IMR-90 (cell line): ENCODE data around the gene ADORA2A.

Source experiments
- POLR2A ChIP-seq: IDR thresholded peaks from 2 replicates; pipeline ENCODE4 v1.6.1; 2012; ENCODE audit warnings: mild to moderate bottlenecking, low read depth, low read length
- USF2 ChIP-seq: fragments of 150-350 bp; IDR thresholded peaks from 2 replicates; pipeline ENCODE4 v1.6.1; 2017; ENCODE audit warnings: mild to moderate bottlenecking, antibody characterized with exemption, low read length, low read depth
- TF ChIP-seq, protein P1 (sequence below): conservative IDR thresholded peaks from 2 replicates; pipeline ENCODE4 v1.5.1; 2012; ENCODE audit warnings: mild to moderate bottlenecking, low read depth, low read length, improper control_type of control experiment

GRCh38 chr22:24445481-24446259 is 18.3 kb downstream of the ADORA2A start:
- TF ChIP-seq, protein P1, sequence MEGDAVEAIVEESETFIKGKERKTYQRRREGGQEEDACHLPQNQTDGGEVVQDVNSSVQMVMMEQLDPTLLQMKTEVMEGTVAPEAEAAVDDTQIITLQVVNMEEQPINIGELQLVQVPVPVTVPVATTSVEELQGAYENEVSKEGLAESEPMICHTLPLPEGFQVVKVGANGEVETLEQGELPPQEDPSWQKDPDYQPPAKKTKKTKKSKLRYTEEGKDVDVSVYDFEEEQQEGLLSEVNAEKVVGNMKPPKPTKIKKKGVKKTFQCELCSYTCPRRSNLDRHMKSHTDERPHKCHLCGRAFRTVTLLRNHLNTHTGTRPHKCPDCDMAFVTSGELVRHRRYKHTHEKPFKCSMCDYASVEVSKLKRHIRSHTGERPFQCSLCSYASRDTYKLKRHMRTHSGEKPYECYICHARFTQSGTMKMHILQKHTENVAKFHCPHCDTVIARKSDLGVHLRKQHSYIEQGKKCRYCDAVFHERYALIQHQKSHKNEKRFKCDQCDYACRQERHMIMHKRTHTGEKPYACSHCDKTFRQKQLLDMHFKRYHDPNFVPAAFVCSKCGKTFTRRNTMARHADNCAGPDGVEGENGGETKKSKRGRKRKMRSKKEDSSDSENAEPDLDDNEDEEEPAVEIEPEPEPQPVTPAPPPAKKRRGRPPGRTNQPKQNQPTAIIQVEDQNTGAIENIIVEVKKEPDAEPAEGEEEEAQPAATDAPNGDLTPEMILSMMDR, result no peak
- TF ChIP-seq USF2 (no peak), POLR2A (no peak)
